Heart left ventricle (tissue), 16 donors: ENCODE results near the gene CELF4. TPM values are rescaled to one million over a fixed set of nuclear protein-coding genes. Genes with fewer than 3 reads are reported as not detected.

Experiments
- ATAC-seq, 4 donors: fragments of 200-7000 bp; cut with Tn5 transposase; one replicate each; pipeline ENCODE4 v1.9.1; 2020 to 2022; ENCODE audit warnings: moderate library complexity in 4 of 4, mild to moderate bottlenecking in 3 of 4, moderate number of reproducible peaks in 1 of 4
- DNase-seq, 5 donors: peaks; one replicate each; pipeline ENCODE4 v3.0.0-alpha.2; 2020
- H3K27ac ChIP-seq, 12 donors: fragments of 200-600 bp; sonication (generic) in 4 of 12; one replicate each; pipeline versions ENCODE4 v1.5.0 to v1.8.0; 2016 to 2022; ENCODE audit warnings: mild to moderate bottlenecking in 2 of 12
- H3K27me3 ChIP-seq, 9 donors: fragments of 200-600 bp; sonication (generic) in 2 of 9; one replicate each; pipeline versions ENCODE4 v1.5.1 to v1.8.0; 2016 to 2022; ENCODE audit warnings: mild to moderate bottlenecking in 3 of 9
- H3K36me3 ChIP-seq, 9 donors: fragments of 200-600 bp; sonication (generic) in 2 of 9; one replicate each; pipeline versions ENCODE4 v1.5.0 to v1.8.0; 2018 to 2022; ENCODE audit warnings: mild to moderate bottlenecking in 2 of 9
- H3K4me1 ChIP-seq, 12 donors: fragments of 200-600 bp; sonication (generic) in 4 of 12; one replicate each; pipeline versions ENCODE4 v1.5.0 to v1.8.0; 2016 to 2022; ENCODE audit warnings: mild to moderate bottlenecking in 3 of 12
- H3K4me3 ChIP-seq, 12 donors: fragments of 200-600 bp; sonication (generic) in 4 of 12; one replicate each; pipeline versions ENCODE4 v1.5.0 to v1.8.0; 2017 to 2022; ENCODE audit warnings: mild to moderate bottlenecking in 9 of 12, moderate library complexity in 4 of 12
- H3K9me3 ChIP-seq, 12 donors: fragments of 200-600 bp; sonication (generic) in 4 of 12; one replicate each; pipeline versions ENCODE4 v1.5.0 to v1.8.0; 2016 to 2022; ENCODE audit warnings: mild to moderate bottlenecking in 1 of 12
- POLR2A ChIP-seq, 2 donors: fragments of 450-650 bp; IDR thresholded peaks; one replicate each; pipeline ENCODE4 v1.6.1; 2017; ENCODE audit warnings: antibody characterized with exemption in 2 of 2, mild to moderate bottlenecking in 2 of 2, moderate library complexity in 2 of 2
- WGBS, 4 donors: extraction: QIAGEN DNeasy Blood & Tissue Kit in 2 of 4; methylation state at CpG; one replicate each; pipeline versions ENCODE4 v1.1.5 to v1.1.7; 2013 to 2018; 5-methylcytosine and 5-hydroxymethylcytosine counted together
- intact Hi-C, 10 donors: fragments of 100-400 bp; cut with DNase I; formaldehyde crosslinking; loops; one replicate each; pipeline versions ENCODE4 v1.11.1 to v1.14.2; 2022
- polyA plus RNA-seq, 2 donors: library from polyadenylated mRNA; stranded (reverse); fragments of 200-250 nt; gene quantifications; one replicate each; pipeline ENCODE4 v1.2.3, GENCODE V29; 2013
- total RNA-seq, 9 donors: library from RNA; depleted of rRNA in 2 of 9; stranded (reverse); fragments of >200 nt in 2 of 9; fragmentation: NEBNext Ultra II Directional in 3 of 9; extraction: Animal tissue kit (Norgen Biotek cat#: 25700) in 3 of 9; gene quantifications; one replicate each; pipeline versions ENCODE4 v1.1.0 to v1.2.4, GENCODE V29; 2016 to 2023
- TF ChIP-seq, protein P1 (sequence below), 12 donors: fragments of 200-600 bp; sonication (generic) in 4 of 12; IDR thresholded peaks; one replicate each; pipeline versions ENCODE4 v1.5.0 to v1.8.0; 2018 to 2022; ENCODE audit warnings: antibody characterized with exemption in 12 of 12, mild to moderate bottlenecking in 5 of 12
- donor health status: ischemic (EF 13 %, LVEDD 7.1; RV severe dilation, severe dysfunction).
- donor health status: healthy with polysubstance abuse.
- donor health status: DM: no; HTN: yes; CAD: no.
- donor health status: DM: no; HTN: no; CAD: no.
- donor health status: ischemic (EF 25% LVEDD 6.9; RV normal size, moderate dysfunction).
- donor health status: ischemic (EF 25% LVEDD 5.7; RV mildly dilated, moderate dysfunction).
- donor health status: healthy.
- donor health status: DM: yes; HTN: yes; CAD: no.
- donor health status: ischemic (EF 35%, LVEDD 5.7; RV mildly dilated, moderate dysfunction).
- donor health status: nonischemic (EF 11% LVEDD 7.7; RV severe dilation, severe dysfunction).
- donor health status: DM: yes; HTN: yes; CAD: no.
- donor health status: PGD.
- donor health status: ischemic (EF 29% LVEDD 5.4; RV normal size, mild dysfunction).
- donor health status: nonischemic (EF 23%, LVEDD 6.1; RV moderate dilation, normal function).

The CELF4 gene
- total and polyA plus RNA-seq, 11 donors, result 0.11 to 0.67 (median 0.40) TPM; not detected in 3

DNA sequence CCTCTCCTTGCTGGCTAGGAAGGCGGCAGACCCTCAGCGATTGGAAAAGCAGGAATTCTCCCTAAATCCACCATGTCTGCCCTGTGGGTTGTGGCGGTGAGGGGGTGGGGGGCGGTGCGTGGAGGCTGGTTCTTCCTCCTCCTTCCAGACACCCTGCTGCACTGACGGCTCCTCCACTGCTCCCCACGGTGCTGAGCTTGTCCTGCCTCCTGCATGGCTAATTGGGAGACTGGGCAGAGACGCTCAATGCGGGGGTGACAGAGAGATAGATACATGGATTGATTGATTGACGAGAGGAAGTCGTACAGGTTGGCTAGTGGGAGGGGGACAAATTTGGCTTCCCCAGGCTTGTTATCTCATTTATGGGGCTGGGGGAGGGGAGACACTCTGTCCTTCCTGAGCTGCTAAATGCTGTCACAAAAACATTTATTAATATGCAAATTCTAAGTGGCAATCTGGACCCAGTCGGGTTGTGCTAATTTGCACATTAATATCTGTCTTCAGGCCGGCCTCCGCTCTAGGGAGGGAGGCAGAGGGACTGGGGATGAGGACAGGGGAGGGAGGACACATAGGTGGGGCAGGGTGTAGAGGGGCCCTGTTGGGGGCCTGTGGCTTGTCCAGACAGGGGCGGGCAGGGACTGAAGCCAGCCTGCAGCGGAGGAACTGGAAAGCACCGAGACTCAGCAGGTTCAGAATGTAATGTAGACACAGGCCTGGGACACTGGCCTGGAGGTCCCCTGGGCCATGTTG, 181.6 kb downstream of the CELF4 start:
- intact Hi-C loops, result loop anchor here in 5 of 10 donors (1.0 to 10.0 kb wide), 5 partner anchors 51 to 154 kb away; no protein-coding TSS in a partner anchor
- TF ChIP-seq, protein P1, sequence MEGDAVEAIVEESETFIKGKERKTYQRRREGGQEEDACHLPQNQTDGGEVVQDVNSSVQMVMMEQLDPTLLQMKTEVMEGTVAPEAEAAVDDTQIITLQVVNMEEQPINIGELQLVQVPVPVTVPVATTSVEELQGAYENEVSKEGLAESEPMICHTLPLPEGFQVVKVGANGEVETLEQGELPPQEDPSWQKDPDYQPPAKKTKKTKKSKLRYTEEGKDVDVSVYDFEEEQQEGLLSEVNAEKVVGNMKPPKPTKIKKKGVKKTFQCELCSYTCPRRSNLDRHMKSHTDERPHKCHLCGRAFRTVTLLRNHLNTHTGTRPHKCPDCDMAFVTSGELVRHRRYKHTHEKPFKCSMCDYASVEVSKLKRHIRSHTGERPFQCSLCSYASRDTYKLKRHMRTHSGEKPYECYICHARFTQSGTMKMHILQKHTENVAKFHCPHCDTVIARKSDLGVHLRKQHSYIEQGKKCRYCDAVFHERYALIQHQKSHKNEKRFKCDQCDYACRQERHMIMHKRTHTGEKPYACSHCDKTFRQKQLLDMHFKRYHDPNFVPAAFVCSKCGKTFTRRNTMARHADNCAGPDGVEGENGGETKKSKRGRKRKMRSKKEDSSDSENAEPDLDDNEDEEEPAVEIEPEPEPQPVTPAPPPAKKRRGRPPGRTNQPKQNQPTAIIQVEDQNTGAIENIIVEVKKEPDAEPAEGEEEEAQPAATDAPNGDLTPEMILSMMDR (IDR thresholded peaks at IDR 0.05), result no peak
- no peak for TF ChIP-seq POLR2A (IDR thresholded peaks at IDR 0.05)

DNA sequence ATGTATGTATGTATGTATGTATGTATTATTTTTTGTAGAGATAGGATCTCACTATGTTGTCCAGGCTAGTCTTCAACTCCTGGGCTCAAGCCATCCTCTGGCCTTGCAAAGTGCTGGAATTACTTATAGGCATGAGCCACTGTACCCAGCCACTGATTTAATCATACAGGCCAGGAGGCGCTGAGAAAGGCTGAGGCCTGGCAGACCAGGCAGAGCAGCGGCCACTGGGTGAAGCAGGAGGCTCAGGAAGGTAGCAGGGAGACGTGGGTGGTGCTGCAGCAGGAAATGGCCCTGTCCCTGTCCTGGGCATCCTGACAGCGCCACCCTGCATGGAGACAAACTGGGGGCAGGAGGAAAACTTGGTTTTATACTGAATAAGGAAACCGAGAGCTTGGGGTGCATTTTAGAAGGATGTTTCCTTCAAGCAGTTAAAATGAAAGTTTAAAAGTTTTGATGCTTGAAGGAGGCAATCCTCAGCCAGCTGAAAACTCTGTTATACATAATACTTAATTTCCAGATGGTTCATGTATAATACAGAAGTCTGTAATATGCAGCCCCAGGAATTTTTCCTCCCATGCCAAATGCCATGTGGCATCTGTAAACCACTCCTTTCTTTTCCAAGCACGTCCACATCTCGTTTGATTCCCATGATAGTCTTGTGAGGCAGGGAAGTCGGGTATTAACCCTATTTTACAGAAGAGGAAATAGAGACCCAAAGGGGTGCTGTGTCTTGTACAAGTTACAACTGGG, 182.4 kb downstream of the CELF4 start:
- no peaks in the 10 kb centered on the region for H3K4me1 ChIP-seq
- TF ChIP-seq POLR2A (IDR thresholded peaks at IDR 0.05), result no peak
- TF ChIP-seq, protein P1 (IDR thresholded peaks at IDR 0.05), result no peak
- H3K27ac ChIP-seq, result no peak overlapping the region
- H3K27me3 ChIP-seq, result peaks cover 0 to 28% (median 0%) of the 10 kb centered on the region in 9 donors
- H3K4me3 ChIP-seq, result no peak overlapping the region
- DNase-seq (no peak), ATAC-seq (no peak)
- no peaks in the 10 kb centered on the region for H3K36me3 ChIP-seq
- H3K9me3 ChIP-seq, result no peaks in the 10 kb centered on the region
- intact Hi-C loops, result loop anchor here in 4 of 10 donors (10.0 kb wide), 3 partner anchors 52 to 92 kb away; no protein-coding TSS in a partner anchor
- 54 to 61% (median 56%) methylated on average over 8 of the region's 8 CpGs for WGBS, 4 donors

More for the DNA sequence above, 181.6 kb downstream of the CELF4 start:
- no peak for ATAC-seq
- H3K27me3 ChIP-seq, result peaks cover 0 to 22% (median 0%) of the 10 kb centered on the region in 9 donors
- no peak overlapping the region for H3K4me3 ChIP-seq
- H3K36me3 ChIP-seq, result no peaks in the 10 kb centered on the region
- WGBS, 4 donors, result 41 to 48% (median 45%) methylated on average over 14 to 17 of the region's 17 CpGs
- DNase-seq, result no peak
- H3K27ac ChIP-seq, result no peak overlapping the region
- H3K4me1 ChIP-seq, result no peaks in the 10 kb centered on the region
- peaks cover 0 to 2% (median 0%) of the 10 kb centered on the region in 12 donors for H3K9me3 ChIP-seq

DNA sequence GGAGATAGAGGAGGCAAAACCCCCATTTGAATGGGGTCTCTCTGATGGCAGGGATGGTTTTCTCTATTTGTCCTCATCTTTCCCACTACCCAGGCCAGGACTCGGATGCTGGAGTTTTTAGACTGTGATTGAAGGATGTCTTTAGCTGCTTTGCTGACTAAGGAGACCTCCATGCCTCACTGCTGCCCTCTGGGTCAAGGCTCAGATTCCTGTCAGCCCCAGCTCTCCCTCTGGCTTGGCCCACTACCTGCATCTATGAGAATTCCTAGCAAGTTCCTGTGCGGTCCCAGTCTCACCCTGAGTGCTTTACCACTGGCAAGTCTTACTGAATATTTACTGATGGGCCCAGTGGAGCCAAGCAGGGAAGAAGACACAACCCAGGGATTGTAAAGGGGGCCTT, 184.0 kb downstream of the CELF4 start:
- Histone ChIP-seq H3K27me3 (peaks cover 0 to 28% (median 0%) of the 10 kb centered on the region in 9 donors), H3K4me3 (no peak overlapping the region), H3K36me3 (no peaks in the 10 kb centered on the region), H3K9me3 (no peaks in the 10 kb centered on the region), H3K4me1 (no peaks in the 10 kb centered on the region), H3K27ac (no peak overlapping the region)
- WGBS, 4 donors, result 64 to 81% (median 67%) methylated on average over 2 of the region's 2 CpGs
- TF ChIP-seq, protein P1 (IDR thresholded peaks at IDR 0.05), result no peak
- no peak for TF ChIP-seq POLR2A (IDR thresholded peaks at IDR 0.05)
- no peak for DNase-seq
- no peak for ATAC-seq
- intact Hi-C loops, result loop anchor here in 4 of 10 donors (10.0 kb wide), 3 partner anchors 53 to 93 kb away; no protein-coding TSS in a partner anchor

DNA sequence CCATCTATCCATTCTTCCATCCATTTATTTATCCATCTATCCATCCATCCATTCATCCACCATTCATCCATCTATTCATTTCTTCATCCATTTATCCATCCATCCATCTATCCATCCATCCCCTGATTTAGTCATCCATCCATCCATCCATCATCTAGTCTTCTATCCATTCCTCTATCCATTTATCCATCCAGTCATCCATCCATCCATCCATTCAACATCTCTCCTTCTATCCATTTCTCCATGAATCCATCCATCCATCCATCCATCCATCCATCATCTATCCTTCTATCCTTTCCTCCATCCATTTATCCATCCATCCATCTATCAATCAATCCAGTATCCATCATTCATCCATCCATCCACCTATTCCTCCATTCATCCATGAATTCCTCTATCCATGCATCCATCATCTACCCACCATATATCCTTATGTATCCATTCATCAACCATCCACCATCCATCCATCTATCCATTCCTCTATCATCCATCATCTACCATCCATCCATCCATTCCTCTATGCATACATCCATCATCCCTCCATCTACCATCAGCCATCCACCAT, 185.0 kb downstream of the CELF4 start:
- ATAC-seq (no peak), DNase-seq (no peak)
- Histone ChIP-seq H3K4me3 (no peak overlapping the region), H3K4me1 (no peaks in the 10 kb centered on the region), H3K27ac (no peak overlapping the region), H3K9me3 (no peaks in the 10 kb centered on the region), H3K27me3 (peaks cover 0 to 28% (median 0%) of the 10 kb centered on the region in 9 donors), H3K36me3 (no peaks in the 10 kb centered on the region)
- no peak for TF ChIP-seq POLR2A (IDR thresholded peaks at IDR 0.05)
- TF ChIP-seq, protein P1 (IDR thresholded peaks at IDR 0.05), result no peak
- intact Hi-C loops, result loop anchor here in 4 of 10 donors (10.0 kb wide), 3 partner anchors 54 to 94 kb away; no protein-coding TSS in a partner anchor
